Measurements from ENCODE around the gene LRSAM1.

DNA sequence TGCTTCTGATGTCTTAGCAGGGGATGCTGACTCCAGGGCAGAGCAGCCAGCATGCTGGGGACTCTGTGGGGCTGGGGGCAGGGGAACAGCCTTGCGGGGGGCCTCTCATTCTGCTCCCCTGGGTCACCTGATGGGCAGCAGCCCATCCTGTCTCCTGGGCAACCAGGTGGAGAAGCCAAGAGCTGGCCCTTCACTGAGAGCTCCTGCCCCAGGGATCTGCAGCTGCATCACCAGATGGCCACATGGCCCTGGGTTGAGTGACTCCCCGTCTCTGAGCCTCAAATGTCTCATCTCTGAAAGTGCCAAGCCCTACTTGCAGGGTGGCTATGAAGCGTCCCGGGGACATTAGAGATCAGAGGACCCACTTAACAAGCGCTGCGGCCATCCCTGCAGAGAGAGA, 49.1 kb downstream of the LRSAM1 start:
- TF ChIP-seq, protein P1, sequence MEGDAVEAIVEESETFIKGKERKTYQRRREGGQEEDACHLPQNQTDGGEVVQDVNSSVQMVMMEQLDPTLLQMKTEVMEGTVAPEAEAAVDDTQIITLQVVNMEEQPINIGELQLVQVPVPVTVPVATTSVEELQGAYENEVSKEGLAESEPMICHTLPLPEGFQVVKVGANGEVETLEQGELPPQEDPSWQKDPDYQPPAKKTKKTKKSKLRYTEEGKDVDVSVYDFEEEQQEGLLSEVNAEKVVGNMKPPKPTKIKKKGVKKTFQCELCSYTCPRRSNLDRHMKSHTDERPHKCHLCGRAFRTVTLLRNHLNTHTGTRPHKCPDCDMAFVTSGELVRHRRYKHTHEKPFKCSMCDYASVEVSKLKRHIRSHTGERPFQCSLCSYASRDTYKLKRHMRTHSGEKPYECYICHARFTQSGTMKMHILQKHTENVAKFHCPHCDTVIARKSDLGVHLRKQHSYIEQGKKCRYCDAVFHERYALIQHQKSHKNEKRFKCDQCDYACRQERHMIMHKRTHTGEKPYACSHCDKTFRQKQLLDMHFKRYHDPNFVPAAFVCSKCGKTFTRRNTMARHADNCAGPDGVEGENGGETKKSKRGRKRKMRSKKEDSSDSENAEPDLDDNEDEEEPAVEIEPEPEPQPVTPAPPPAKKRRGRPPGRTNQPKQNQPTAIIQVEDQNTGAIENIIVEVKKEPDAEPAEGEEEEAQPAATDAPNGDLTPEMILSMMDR (IDR thresholded peaks at IDR 0.05; ENCODE audit: insufficient read depth, low read length, poor library complexity, severe bottlenecking) = no peak
- no peak for TF ChIP-seq EZH2phosphoT487 (conservative IDR thresholded peaks at IDR 0.05; ENCODE audit: low read length)

Measured in SU-DHL-6 (cell line).